H1 (cell line): ENCODE results near the gene SLC25A24. TPM values are rescaled to one million over a fixed set of nuclear protein-coding genes. Genes with fewer than 3 reads are reported as not detected.

Experiments
- polyA plus RNA-seq, 7 experiments: library from polyadenylated mRNA; depleted of rRNA in 3 of 7; stranded (reverse) in 5 of 7; unstranded in 2 of 7; fragments of >200 nt in 5 of 7; fragments of 200-250 nt in 2 of 7; gene quantifications; 1 replicate in 5 of 7; 2 replicates in 1 of 7; 4 replicates in 1 of 7; pipeline versions ENCODE4 v1.2.1 to v1.2.3, GENCODE V29; 2011 to 2013; ENCODE audit warnings: missing spikeins in 2 of 7, mixed read lengths in 2 of 7
- total RNA-seq: library from RNA; stranded (reverse); fragmentation: NEBNext Ultra II Directional; extraction: Animal tissue kit (Norgen Biotek cat#: 25700); gene quantifications from 2 replicates; pipeline ENCODE4 v1.2.1, GENCODE V29; 2021

The SLC25A24 gene
- total and polyA plus RNA-seq, 2 of the 8 experiments (the other 6 are each of a cell fraction or from before 2014, with no cell fraction given): 13.6 to 40.6 TPM

Other genes starting within 250 kb of the SLC25A24 start
- gene VAV3, start 235.2 kb downstream of the SLC25A24 start, total RNA-seq: 7.9 and 10.4 TPM in 2 replicates
- 1.3 and 2.9 TPM in 2 replicates for gene VAV3, start 235.2 kb downstream of the SLC25A24 start, polyA plus RNA-seq (2011; rRNA removed)
- not detected in 2 replicates for gene NBPF4, start 43.7 kb upstream of the SLC25A24 start, total RNA-seq
- not detected in 2 replicates for gene NBPF4, start 43.7 kb upstream of the SLC25A24 start, polyA plus RNA-seq (2011; rRNA removed)
- gene NBPF6, start 250.0 kb upstream of the SLC25A24 start, total RNA-seq: not detected in 2 replicates
- gene NBPF6, start 250.0 kb upstream of the SLC25A24 start, polyA plus RNA-seq (2011; rRNA removed): not detected in 2 replicates